Loucy (cell line): ENCODE results near the gene CSTPP1.
A peak's percentile ranks its signal among the peaks of the same experiment; 100 is the strongest.

Experiments
- H2AFZ ChIP-seq: fragments of 200-600 bp; sonication (generic); 2 replicates; pipeline ENCODE4 v1.6.0; 2016; ENCODE audit warnings: antibody characterized with exemption, mild to moderate bottlenecking, low read length, moderate library complexity
- H3F3A ChIP-seq: fragments of 200-600 bp; 2 replicates; pipeline ENCODE4 v1.6.0; 2016; ENCODE audit warnings: antibody characterized with exemption, low read depth, mild to moderate bottlenecking
- H3K27me3 ChIP-seq: fragments of 200-600 bp; sonication (generic); 2 replicates; pipeline ENCODE4 v1.6.1; 2014; ENCODE audit warnings: low read length, mild to moderate bottlenecking; ENCODE audit not compliant: insufficient read depth, poor library complexity, severe bottlenecking
- H3K36me3 ChIP-seq: fragments of 200-600 bp; sonication (generic); 2 replicates; pipeline ENCODE4 v1.6.1; 2016; ENCODE audit warnings: low read length; ENCODE audit not compliant: insufficient read depth
- H3K4me1 ChIP-seq: fragments of 200-600 bp; sonication (generic); 2 replicates; pipeline ENCODE4 v1.5.1; 2014; ENCODE audit warnings: low read length, mild to moderate bottlenecking; ENCODE audit not compliant: insufficient read depth, poor library complexity, severe bottlenecking
- H3K4me2 ChIP-seq: fragments of 200-600 bp; sonication (generic); 2 replicates; pipeline ENCODE4 v1.6.0; 2014; ENCODE audit warnings: antibody characterized with exemption, low read length, low read depth, mild to moderate bottlenecking; ENCODE audit not compliant: poor library complexity, severe bottlenecking
- H3K4me3 ChIP-seq: fragments of 200-600 bp; sonication (generic); 2 replicates; pipeline ENCODE4 v1.5.1; 2014; ENCODE audit warnings: low read length, mild to moderate bottlenecking, mixed read lengths; ENCODE audit not compliant: poor library complexity, severe bottlenecking
- H3K79me2 ChIP-seq: fragments of 200-600 bp; sonication (generic); 2 replicates; pipeline ENCODE4 v1.6.1; 2014; ENCODE audit warnings: low read length; ENCODE audit not compliant: insufficient read depth
- H3K9ac ChIP-seq: fragments of 200-600 bp; sonication (generic); 2 replicates; pipeline ENCODE4 v1.6.0; 2014; ENCODE audit warnings: mild to moderate bottlenecking, low read depth, low read length, moderate library complexity; ENCODE audit not compliant: poor library complexity, severe bottlenecking
- H3K9me2 ChIP-seq: fragments of 200-600 bp; sonication (generic); replicated peaks from 2 replicates; pipeline ENCODE4 v1.6.1; 2016; ENCODE audit warnings: low read depth, low read length, mixed read lengths
- H3K9me3 ChIP-seq: fragments of 200-600 bp; sonication (generic); 2 replicates; pipeline ENCODE4 v1.6.1; 2014; ENCODE audit warnings: mild to moderate bottlenecking, antibody characterized with exemption, low read length, low read depth; ENCODE audit not compliant: insufficient read depth
- H4K20me1 ChIP-seq: fragments of 200-600 bp; sonication (generic); 2 replicates; pipeline ENCODE4 v1.6.0; 2014; ENCODE audit warnings: antibody characterized with exemption, low read length, mild to moderate bottlenecking; ENCODE audit not compliant: insufficient read depth, poor library complexity, severe bottlenecking
- EZH2phosphoT487 ChIP-seq: fragments of 200-600 bp; IDR thresholded peaks from 2 replicates; pipeline ENCODE4 v1.6.1; 2018; ENCODE audit warnings: antibody characterized with exemption, mild to moderate bottlenecking, moderate library complexity, borderline replicate concordance
- TF ChIP-seq, protein P1 (sequence below): fragments of 200-600 bp; sonication (generic); conservative IDR thresholded peaks from 2 replicates; pipeline ENCODE4 v1.5.1; 2014; ENCODE audit warnings: mild to moderate bottlenecking, antibody characterized with exemption, low read length

Gene CSTPP1

GRCh38 chr11:46895821-46896220 is 40.7 kb upstream of the CSTPP1 start:
- H3K27me3 ChIP-seq, result no peaks in the 10 kb centered on the region
- H3K36me3 ChIP-seq, result no peaks in the 10 kb centered on the region
- H4K20me1 ChIP-seq, result no peaks in the 10 kb centered on the region
- no peak overlapping the region for H3K4me2 ChIP-seq
- no peaks in the 10 kb centered on the region for H3F3A ChIP-seq
- no peaks in the 10 kb centered on the region for H3K4me1 ChIP-seq
- TF ChIP-seq EZH2phosphoT487, result no peak
- TF ChIP-seq, protein P1, sequence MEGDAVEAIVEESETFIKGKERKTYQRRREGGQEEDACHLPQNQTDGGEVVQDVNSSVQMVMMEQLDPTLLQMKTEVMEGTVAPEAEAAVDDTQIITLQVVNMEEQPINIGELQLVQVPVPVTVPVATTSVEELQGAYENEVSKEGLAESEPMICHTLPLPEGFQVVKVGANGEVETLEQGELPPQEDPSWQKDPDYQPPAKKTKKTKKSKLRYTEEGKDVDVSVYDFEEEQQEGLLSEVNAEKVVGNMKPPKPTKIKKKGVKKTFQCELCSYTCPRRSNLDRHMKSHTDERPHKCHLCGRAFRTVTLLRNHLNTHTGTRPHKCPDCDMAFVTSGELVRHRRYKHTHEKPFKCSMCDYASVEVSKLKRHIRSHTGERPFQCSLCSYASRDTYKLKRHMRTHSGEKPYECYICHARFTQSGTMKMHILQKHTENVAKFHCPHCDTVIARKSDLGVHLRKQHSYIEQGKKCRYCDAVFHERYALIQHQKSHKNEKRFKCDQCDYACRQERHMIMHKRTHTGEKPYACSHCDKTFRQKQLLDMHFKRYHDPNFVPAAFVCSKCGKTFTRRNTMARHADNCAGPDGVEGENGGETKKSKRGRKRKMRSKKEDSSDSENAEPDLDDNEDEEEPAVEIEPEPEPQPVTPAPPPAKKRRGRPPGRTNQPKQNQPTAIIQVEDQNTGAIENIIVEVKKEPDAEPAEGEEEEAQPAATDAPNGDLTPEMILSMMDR, result no peak
- H3K9ac ChIP-seq, result no peak overlapping the region
- no peak overlapping the region for H3K4me3 ChIP-seq
- H3K9me3 ChIP-seq, result no peaks in the 10 kb centered on the region
- H2AFZ ChIP-seq, result no peak overlapping the region
- no peaks in the 10 kb centered on the region for H3K9me2 ChIP-seq
- no peaks in the 10 kb centered on the region for H3K79me2 ChIP-seq

GRCh38 chr11:46896719-46897406 is 39.7 kb upstream of the CSTPP1 start:
- H3K4me2 ChIP-seq, result no peak overlapping the region
- TF ChIP-seq, protein P1, result peak; percentile 55
- no peak for TF ChIP-seq EZH2phosphoT487

GRCh38 chr11:46898396-46899095 is 38.0 kb upstream of the CSTPP1 start:
- H3K4me3 ChIP-seq, result no peak overlapping the region
- H3K9me3 ChIP-seq, result no peaks in the 10 kb centered on the region
- H3K9me2 ChIP-seq, result no peaks in the 10 kb centered on the region
- H3F3A ChIP-seq, result no peaks in the 10 kb centered on the region
- no peak overlapping the region for H3K4me2 ChIP-seq
- H4K20me1 ChIP-seq, result no peaks in the 10 kb centered on the region
- H2AFZ ChIP-seq, result no peak overlapping the region
- H3K4me1 ChIP-seq, result peaks cover 3% of the 10 kb centered on the region
- H3K27me3 ChIP-seq, result no peaks in the 10 kb centered on the region
- no peak for TF ChIP-seq EZH2phosphoT487
- TF ChIP-seq, protein P1, result no peak
- H3K36me3 ChIP-seq, result no peaks in the 10 kb centered on the region
- no peaks in the 10 kb centered on the region for H3K79me2 ChIP-seq
- no peak overlapping the region for H3K9ac ChIP-seq

More at GRCh38 chr11:46896719-46897406, 39.7 kb upstream of the CSTPP1 start:
- Histone ChIP-seq H3K9ac (no peak overlapping the region), H3K27me3 (no peaks in the 10 kb centered on the region), H3K4me3 (no peak overlapping the region), H2AFZ (no peak overlapping the region), H4K20me1 (no peaks in the 10 kb centered on the region), H3K4me1 (no peaks in the 10 kb centered on the region), H3K36me3 (no peaks in the 10 kb centered on the region), H3K79me2 (no peaks in the 10 kb centered on the region), H3F3A (no peaks in the 10 kb centered on the region), H3K9me2 (no peaks in the 10 kb centered on the region), H3K9me3 (no peaks in the 10 kb centered on the region)
